ENCODE data around the gene ARL4A. TPM values are rescaled to one million over a fixed set of nuclear protein-coding genes. Genes with fewer than 3 reads are reported as not detected.
A peak's percentile ranks its signal among the peaks of the same experiment; 100 is the strongest.

ARL4A gene
- total and polyA plus RNA-seq, 2 of the 13 experiments (the other 11 are each of a cell fraction or from before 2014, with no cell fraction given), result 10.8 to 25.6 TPM

DNA sequence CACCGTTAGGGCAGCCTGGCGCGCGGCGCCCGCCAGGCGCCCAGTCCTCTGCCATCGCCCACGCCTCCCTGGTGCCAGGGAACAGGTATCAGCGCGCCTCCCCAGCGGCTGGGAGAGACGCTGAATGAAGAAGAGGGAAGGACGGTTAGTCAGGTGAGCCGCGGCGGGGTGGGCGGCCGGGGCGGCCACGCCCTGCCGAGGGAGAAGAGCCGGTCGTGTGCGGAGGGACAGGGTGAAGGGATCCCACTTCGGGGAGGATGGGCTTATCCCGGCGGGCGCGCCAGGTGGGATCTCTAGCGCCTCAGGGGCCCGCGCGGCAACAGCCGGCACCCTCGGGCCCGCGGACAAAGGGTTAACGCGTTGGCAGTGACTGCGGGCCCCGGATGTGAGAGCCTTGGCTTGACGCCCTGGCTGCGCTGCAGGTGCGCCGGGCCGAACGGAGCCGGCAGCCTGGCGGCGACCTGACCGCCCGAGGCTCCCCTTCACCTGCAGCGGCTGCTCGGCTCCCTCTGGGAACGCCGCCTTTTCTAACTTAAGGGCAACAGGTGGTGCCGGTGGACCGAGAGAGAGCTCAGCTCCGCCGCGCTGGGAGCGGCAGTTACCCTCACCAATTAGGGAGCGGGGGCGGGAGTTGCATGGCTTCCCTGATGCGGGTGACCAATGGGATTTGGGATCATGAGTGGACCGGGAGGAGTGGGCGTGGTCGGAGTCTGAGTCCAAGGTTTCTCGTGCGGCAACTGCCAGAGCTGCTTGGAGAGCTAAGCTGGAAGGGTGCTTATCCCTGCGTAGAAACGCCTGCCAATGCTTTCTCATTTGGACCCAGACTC, at the start of gene ARL4A (continued):
- no peak for TF ChIP-seq ZNF318 (CRISPR knock-in tag; IDR thresholded peaks at IDR 0.05)
- TF ChIP-seq HOXA9 (CRISPR knock-in tag; IDR thresholded peaks at IDR 0.05; ENCODE audit: borderline replicate concordance), result peak; percentile 18; the same call in 1 of the 2 replicates
- peak; percentile 73 for TF ChIP-seq ZNF18 (CRISPR knock-in tag; IDR thresholded peaks at IDR 0.05; ENCODE audit: insufficient replicate concordance)
- TF ChIP-seq RORA (CRISPR knock-in tag; IDR thresholded peaks at IDR 0.05), result 0 out of 2 replicates have a peak, but pooled peaks have one; percentile 31
- TF ChIP-seq MED1 (CRISPR knock-in tag; IDR thresholded peaks at IDR 0.05), result peak; percentile 47
- TF ChIP-seq HDAC1 (CRISPR knock-in tag; IDR thresholded peaks at IDR 0.05), result no peak; the same call in 1 of the 2 replicates
- TF ChIP-seq SIX4 (CRISPR knock-in tag; IDR thresholded peaks at IDR 0.05), result no peak; the same call in 1 of the 2 replicates
- peak; percentile 79; the same call in 1 of the 2 replicates for TF ChIP-seq SMAD1 (CRISPR knock-in tag; IDR thresholded peaks at IDR 0.05; ENCODE audit: borderline replicate concordance, low read depth)
- TF ChIP-seq ZKSCAN8 (CRISPR knock-in tag; IDR thresholded peaks at IDR 0.05; ENCODE audit: borderline replicate concordance), result peak; percentile 50; the same call in 1 of the 2 replicates
- no peak for TF ChIP-seq NFAT5 (CRISPR knock-in tag; IDR thresholded peaks at IDR 0.05)

Measured in HepG2 (cell line).